DND-41 (cell line): Measurements from ENCODE around the gene SLC17A8.

Source experiments
- CTCF ChIP-seq: IDR thresholded peaks from 2 replicates; pipeline ENCODE4 v1.5.1; 2012; ENCODE audit warnings: borderline replicate concordance, low read length, moderate library complexity, mild to moderate bottlenecking; ENCODE audit not compliant: poor library complexity, severe bottlenecking; ENCODE audit errors: extremely low read depth
- EZH2 ChIP-seq: IDR thresholded peaks from 3 replicates; pipeline ENCODE4 v1.6.1; 2012; ENCODE audit warnings: borderline replicate concordance, low read depth, mild to moderate bottlenecking, moderate library complexity, low read length, inconsistent platforms; ENCODE audit not compliant: severe bottlenecking

GRCh38 chr12:100447381-100447780 lies 90.5 kb downstream of the SLC17A8 start:
- TF ChIP-seq CTCF (no peak), EZH2 (no peak)
